Endometrium (tissue), 2 donors: ENCODE results near the gene GIMAP1.

ENCODE experiments used
- FAIRE-seq: peaks from 2 replicates; lab custom pipeline; 2012; peaks lifted over from hg19 to GRCh38; lab: Jason Lieb, UNC
- donor health status: control.
- donor health status: control.

Gene GIMAP1

GRCh38 chr7:150722431-150722931 lies 6.1 kb downstream of the GIMAP1 start:
- FAIRE-seq: no peak

- no peak for FAIRE-seq
Observed at GRCh38 chr7:150723467-150723866, 7.1 kb downstream of the GIMAP1 start.

DNA sequence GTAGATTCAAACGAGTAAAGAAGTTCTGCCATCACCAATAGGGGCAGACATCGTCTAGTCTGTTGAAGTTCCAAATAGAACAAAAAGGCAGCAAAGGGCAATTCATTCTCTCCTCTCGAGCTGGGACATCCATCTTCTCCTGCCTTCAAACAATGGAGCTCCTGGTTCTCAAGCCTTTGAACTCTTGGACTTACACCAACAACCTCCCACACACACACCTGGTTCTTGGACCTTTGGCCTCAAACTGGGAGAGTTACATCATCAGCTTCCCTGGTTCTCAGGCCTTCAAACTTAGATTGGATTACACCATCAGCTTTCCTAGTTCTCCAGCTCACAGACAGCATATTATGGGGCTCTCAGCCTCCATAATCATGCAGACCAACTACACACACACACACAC lies 11.0 kb downstream of the GIMAP1 start:
- no peak for FAIRE-seq

- FAIRE-seq: no peak
Observed at GRCh38 chr7:150728011-150728410, 11.6 kb downstream of the GIMAP1 start.

GRCh38 chr7:150728609-150729008 lies 12.2 kb downstream of the GIMAP1 start:
- FAIRE-seq: no peak

DNA sequence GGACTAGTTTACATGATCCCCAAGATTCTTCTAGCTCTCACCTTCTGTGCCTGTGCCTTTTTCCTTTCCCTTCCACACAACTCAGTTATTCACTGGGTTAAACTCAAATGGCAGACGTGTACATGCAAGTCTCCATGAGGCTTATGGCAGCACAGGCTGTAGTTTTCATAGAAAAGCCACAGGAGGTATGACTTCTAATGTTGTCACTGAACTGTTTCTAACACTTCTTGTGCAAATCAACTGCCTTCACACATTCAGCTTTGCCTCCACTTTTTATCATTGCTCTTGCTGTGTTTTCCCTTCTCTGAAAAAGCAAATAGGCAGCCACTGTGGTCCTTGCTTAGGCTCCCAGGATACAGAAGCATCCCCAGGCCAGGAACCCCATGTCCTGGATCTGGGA lies 15.5 kb downstream of the GIMAP1 start:
- FAIRE-seq: no peak

DNA sequence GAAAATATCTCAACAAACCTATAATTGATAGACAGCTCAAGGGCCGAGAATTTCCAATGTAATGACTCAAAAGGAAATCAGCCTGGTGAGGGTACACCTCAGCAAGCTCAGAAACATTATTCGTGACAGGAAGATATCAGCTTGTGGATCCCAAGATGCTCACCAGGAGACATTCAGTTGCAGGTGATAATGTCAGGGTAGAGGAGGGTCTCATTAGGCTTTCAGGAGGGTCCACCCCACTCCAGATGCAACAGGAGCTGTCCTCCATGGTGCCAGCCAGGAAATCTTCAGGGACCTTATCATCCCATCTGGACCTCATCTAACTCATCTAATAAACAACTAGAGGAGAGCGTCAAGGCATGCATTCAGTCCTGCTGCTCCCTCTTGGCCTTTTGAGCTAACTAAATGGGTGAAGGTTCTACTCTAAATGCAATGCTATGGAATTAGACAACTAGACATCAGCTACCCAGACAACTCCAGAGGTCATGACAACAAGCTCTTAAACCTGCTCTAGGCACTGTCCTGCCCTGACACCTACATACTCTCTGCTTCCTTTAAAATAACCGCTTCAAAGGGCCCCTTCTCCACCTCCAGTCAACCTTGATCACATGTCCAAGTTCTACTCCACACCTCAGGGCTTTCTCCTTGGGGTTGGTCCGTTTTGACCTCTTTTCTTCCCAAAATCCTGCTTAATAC lies 16.5 kb downstream of the GIMAP1 start:
- no peak for FAIRE-seq

- FAIRE-seq: no peak
Observed at GRCh38 chr7:150733482-150734095, 17.2 kb downstream of the GIMAP1 start.

GRCh38 chr7:150734254-150734653 lies 17.8 kb downstream of the GIMAP1 start:
- FAIRE-seq: no peak

GRCh38 chr7:150735596-150736358 lies 19.4 kb downstream of the GIMAP1 start:
- no peak for FAIRE-seq

DNA sequence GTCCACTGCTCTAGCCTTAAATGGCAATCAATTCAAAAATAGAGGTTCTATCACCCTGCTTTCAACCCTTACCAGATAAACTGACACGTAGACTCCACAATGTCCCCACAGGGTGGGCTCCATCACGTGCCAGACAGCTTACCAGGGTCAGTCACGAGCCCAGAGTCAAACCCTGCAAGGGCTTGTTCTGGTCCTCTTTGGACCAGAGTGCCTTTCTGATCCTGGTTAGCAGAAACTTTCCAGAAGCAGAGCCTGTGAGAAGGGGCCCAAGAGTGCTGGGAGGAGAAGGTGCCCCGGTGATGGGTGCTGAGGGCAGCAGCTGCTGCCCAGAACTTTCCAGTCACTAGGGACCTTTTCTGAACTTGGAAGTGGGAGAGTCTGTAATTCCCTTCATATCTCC lies 20.5 kb downstream of the GIMAP1 start:
- no peak for FAIRE-seq

GRCh38 chr7:150737265-150738055 lies 21.0 kb downstream of the GIMAP1 start, which contains the start of gene GIMAP5:
TSS of gene GIMAP5 (plus strand) at chr7:150737418. CDS start at chr7:150740885, 3,467 bp downstream.
- no peak for FAIRE-seq

GRCh38 chr7:150738092-150738491 lies 21.7 kb downstream of the GIMAP1 start:
- no peak for FAIRE-seq

DNA sequence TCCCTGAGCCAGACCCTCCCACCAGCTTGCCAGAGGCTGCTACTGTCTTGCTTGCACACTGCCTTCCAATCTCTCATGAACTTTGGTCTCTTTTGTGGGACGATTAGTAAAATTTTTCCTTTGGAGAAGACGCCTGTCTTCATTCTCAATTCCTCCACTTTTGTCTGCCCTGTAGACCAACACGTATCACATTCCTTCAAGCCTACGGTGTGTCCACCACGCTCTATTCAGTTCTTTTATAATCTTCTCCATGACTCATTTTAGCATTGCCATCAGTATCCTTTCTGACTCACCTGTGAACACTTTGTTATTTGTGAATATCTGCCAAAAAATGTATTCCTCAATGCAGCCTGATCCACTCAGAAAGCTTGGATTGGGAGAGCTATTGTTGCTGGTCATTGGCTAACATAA lies 22.2 kb downstream of the GIMAP1 start:
- no peak for FAIRE-seq

DNA sequence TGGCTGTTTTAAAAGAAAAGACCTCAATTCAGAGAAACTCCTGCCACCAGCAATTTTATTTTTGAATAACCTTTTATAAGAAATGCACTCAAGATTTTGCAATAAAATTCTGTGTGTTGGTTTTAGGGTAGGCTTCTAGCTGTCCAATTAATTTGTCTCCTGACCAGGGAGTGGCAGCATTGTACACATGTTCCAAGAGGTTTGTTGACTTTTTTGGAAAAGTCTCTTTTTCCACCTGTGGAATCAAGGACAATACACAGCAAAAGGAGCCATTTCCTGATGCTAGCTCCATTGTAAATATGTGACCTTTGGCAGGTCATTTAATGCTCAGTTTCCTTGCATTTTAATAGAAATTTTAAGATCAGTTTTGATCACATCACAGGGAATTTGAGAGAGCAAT lies 22.6 kb downstream of the GIMAP1 start:
- FAIRE-seq: no peak

DNA sequence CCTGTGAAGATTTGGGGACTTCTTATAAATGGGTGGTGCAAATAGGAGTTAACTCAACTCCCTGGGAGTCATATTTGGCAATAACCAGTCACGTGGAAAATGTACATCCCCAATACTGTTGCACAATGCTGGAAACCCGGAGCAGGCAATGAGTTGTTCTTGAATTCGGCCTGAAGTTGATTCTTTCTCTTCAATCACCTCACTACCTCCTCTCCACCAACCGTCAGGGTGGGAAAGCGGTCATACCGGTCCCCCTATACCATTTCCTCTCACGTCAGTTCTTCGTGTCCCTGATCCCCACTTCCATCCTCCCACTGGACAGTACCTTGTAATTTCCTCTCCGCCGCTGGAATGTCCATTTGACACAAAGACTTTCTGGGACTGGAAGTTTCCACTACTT lies 23.6 kb downstream of the GIMAP1 start:
- FAIRE-seq: no peak

GRCh38 chr7:150742286-150742968 lies 26.0 kb downstream of the GIMAP1 start:
- FAIRE-seq: no peak

DNA sequence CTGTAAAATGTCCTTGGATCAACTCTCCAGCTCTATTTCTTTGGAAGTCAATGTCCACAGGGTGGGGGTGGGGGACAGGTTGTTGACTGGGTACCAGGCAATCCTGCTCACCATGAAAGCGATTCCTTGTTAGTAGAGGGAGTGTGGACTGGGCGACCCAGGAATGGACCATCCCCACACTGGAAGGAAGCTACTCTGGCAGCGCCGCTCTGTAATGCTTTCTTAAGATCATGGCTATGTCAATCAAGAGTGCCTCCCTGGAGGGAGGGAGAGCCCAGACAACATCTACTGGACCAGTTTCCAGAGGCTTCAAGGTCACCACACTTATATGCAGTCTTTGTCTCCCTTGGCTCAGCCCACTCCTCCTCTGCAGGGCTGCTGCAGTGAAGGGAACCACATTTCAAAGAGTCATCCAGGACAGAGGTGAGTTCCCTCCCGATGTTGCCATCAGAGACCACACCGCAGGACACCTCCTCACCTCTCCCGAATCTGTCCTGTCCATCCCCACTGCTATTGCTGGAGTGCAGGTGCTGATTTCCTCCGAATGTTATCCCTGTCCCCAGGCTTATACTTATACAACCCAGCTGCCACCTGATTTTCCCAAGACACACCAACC lies 27.7 kb downstream of the GIMAP1 start:
- no peak for FAIRE-seq

GRCh38 chr7:150745086-150745485 lies 28.7 kb downstream of the GIMAP1 start:
- FAIRE-seq: no peak

DNA sequence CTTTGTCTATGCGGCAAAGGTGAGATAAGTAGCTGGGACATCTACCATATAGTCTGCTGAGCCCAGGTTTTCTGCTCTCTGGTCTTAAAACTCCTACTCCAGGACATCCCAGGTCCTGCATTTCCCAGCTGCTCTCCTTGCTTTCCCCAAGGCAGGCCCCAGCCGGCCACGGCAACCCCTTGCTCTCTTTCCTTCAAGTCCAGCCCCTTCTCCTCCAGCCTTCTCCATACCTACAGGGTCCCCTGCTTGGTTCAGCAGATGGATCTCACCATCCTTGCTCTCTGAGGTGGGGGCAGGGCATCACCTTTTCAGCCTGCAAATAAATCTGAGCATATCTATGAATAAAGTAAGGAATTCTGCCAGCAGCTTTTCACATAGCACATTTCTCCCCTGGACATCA lies 29.5 kb downstream of the GIMAP1 start:
- no peak for FAIRE-seq

GRCh38 chr7:150746921-150747320 lies 30.5 kb downstream of the GIMAP1 start:
- no peak for FAIRE-seq
